A549 (cell line): ENCODE measurements around the gene KRT7. TPM values are rescaled to one million over a fixed set of nuclear protein-coding genes. Genes with fewer than 3 reads are reported as not detected.

Experiments used
- ATOH8 ChIP-seq: fragments of 250-450 bp; sonication (Bioruptor Pico); IDR thresholded peaks from 2 replicates; pipeline ENCODE4 v1.5.0; 2020; ENCODE audit warnings: low read depth, mild to moderate bottlenecking, moderate library complexity
- BHLHE40 ChIP-seq: IDR thresholded peaks from 2 replicates; pipeline ENCODE4 v1.6.1; 2012; ENCODE audit warnings: low read depth, low read length, inconsistent platforms
- CBX2 ChIP-seq: fragments of 200-600 bp; sonication (generic); IDR thresholded peaks from 2 replicates; pipeline ENCODE4 v1.6.1; 2016; ENCODE audit warnings: low read depth, mild to moderate bottlenecking, borderline replicate concordance
- E2F6 ChIP-seq: IDR thresholded peaks from 2 replicates; pipeline ENCODE4 v1.6.1; 2012; ENCODE audit warnings: low read depth, borderline replicate concordance
- EHF ChIP-seq: fragments of 250-450 bp; sonication (Bioruptor Pico); IDR thresholded peaks from 2 replicates; pipeline ENCODE4 v1.5.0; 2020; ENCODE audit warnings: mild to moderate bottlenecking
- EP300 ChIP-seq, 2 experiments: fragments of >200 bp; sonication (Bioruptor Twin); formaldehyde crosslinking; IDR thresholded peaks; 2 replicates in 1 of 2; 3 replicates in 1 of 2; pipeline ENCODE4 v1.6.1; 2016 to 2017
- ESRRA ChIP-seq: fragments of 150-350 bp; IDR thresholded peaks from 2 replicates; pipeline ENCODE4 v1.6.1; 2014; ENCODE audit warnings: mild to moderate bottlenecking, low read length, borderline replicate concordance
- FOSB ChIP-seq: fragments of 250-450 bp; sonication (Bioruptor Pico); IDR thresholded peaks from 2 replicates; pipeline ENCODE4 v1.5.0; 2020; ENCODE audit warnings: mild to moderate bottlenecking, moderate library complexity
- FOXS1 ChIP-seq: fragments of 250-450 bp; sonication (Bioruptor Pico); IDR thresholded peaks from 2 replicates; pipeline ENCODE4 v1.5.0; 2020; ENCODE audit warnings: mild to moderate bottlenecking, moderate library complexity
- GATA3 ChIP-seq: IDR thresholded peaks from 2 replicates; pipeline ENCODE4 v1.6.1; 2012; ENCODE audit warnings: borderline replicate concordance
- HDAC2 ChIP-seq: fragments of 200-600 bp; sonication (generic); IDR thresholded peaks from 2 replicates; pipeline ENCODE4 v1.6.1; 2016
- HEYL ChIP-seq: fragments of 250-450 bp; sonication (Bioruptor Pico); IDR thresholded peaks from 2 replicates; pipeline ENCODE4 v1.8.0; 2021; ENCODE audit warnings: mild to moderate bottlenecking, moderate library complexity
- HOXA7 ChIP-seq: fragments of 250-450 bp; sonication (Bioruptor Pico); IDR thresholded peaks from 2 replicates; pipeline ENCODE4 v1.5.0; 2020; ENCODE audit warnings: mild to moderate bottlenecking, moderate library complexity
- HOXB13 ChIP-seq: fragments of 250-450 bp; sonication (Bioruptor Pico); IDR thresholded peaks from 2 replicates; pipeline ENCODE4 v1.5.0; 2020; ENCODE audit warnings: low read depth, mild to moderate bottlenecking, moderate library complexity
- HOXB5 ChIP-seq: fragments of 250-450 bp; sonication (Bioruptor Pico); IDR thresholded peaks from 2 replicates; pipeline ENCODE4 v1.5.0; 2020; ENCODE audit warnings: mild to moderate bottlenecking, moderate library complexity
- JUN ChIP-seq, 2 experiments: fragments of >200 bp; sonication (Bioruptor Twin); formaldehyde crosslinking; IDR thresholded peaks; 2 replicates in 1 of 2; 3 replicates in 1 of 2; pipeline ENCODE4 v1.6.1; 2016 to 2017
- JUNB ChIP-seq: fragments of >200 bp; sonication (Bioruptor Twin); formaldehyde crosslinking; IDR thresholded peaks from 2 replicates; pipeline ENCODE4 v1.6.1; 2016
- KDM1A ChIP-seq: fragments of 200-600 bp; sonication (generic); IDR thresholded peaks from 2 replicates; pipeline ENCODE4 v1.6.1; 2016; ENCODE audit warnings: low read depth, mild to moderate bottlenecking
- MAFK ChIP-seq: fragments of 450-650 bp; IDR thresholded peaks from 2 replicates; pipeline ENCODE4 v1.6.1; 2014; ENCODE audit not compliant: partially characterized antibody
- MAZ ChIP-seq: fragments of 150-350 bp; IDR thresholded peaks from 2 replicates; pipeline ENCODE4 v1.6.1; 2014; ENCODE audit warnings: antibody characterized with exemption, low read depth, low read length, borderline replicate concordance
- MYC ChIP-seq: IDR thresholded peaks from 2 replicates; pipeline ENCODE4 v1.6.1; 2012; ENCODE audit warnings: mild to moderate bottlenecking, inconsistent platforms, low read length, improper control_type of control experiment, borderline replicate concordance
- NFE2L2 ChIP-seq: fragments of 150-350 bp; conservative IDR thresholded peaks from 2 replicates; pipeline ENCODE4 v1.6.1; 2014; ENCODE audit warnings: low read length
- NR3C1 ChIP-seq: fragments of >200 bp; sonication (Bioruptor Twin); formaldehyde crosslinking; IDR thresholded peaks from 3 replicates; pipeline ENCODE4 v1.6.1; 2017
- POLR2AphosphoS2 ChIP-seq: conservative IDR thresholded peaks from 2 replicates; pipeline ENCODE4 v1.6.1; 2012; ENCODE audit warnings: low read length, improper control_type of control experiment, inconsistent platforms
- RAD21 ChIP-seq, 2 experiments: fragments of >200 bp in 1 of 2; sonication (Bioruptor Twin) in 1 of 2; formaldehyde crosslinking in 1 of 2; IDR thresholded peaks in 1 of 2; conservative IDR thresholded peaks in 1 of 2; 2 replicates in 1 of 2; 3 replicates in 1 of 2; pipeline ENCODE4 v1.6.1; 2012 to 2018; ENCODE audit warnings: inconsistent platforms in 1 of 2
- REST ChIP-seq: fragments of 200-600 bp; sonication (generic); IDR thresholded peaks from 2 replicates; pipeline ENCODE4 v1.6.1; 2016; ENCODE audit warnings: antibody characterized with exemption, mild to moderate bottlenecking, moderate library complexity
- RFX5 ChIP-seq: fragments of 450-650 bp; IDR thresholded peaks from 2 replicates; pipeline ENCODE4 v1.7.1; 2014; ENCODE audit warnings: antibody characterized with exemption, mild to moderate bottlenecking, moderate library complexity
- RNF2 ChIP-seq: fragments of 200-600 bp; sonication (generic); IDR thresholded peaks from 2 replicates; pipeline ENCODE4 v1.6.1; 2016; ENCODE audit warnings: low read depth, mild to moderate bottlenecking, antibody characterized with exemption, moderate library complexity, borderline replicate concordance
- SMC3 ChIP-seq: fragments of >200 bp; sonication (Bioruptor Twin); formaldehyde crosslinking; IDR thresholded peaks from 3 replicates; pipeline ENCODE4 v1.6.1; 2018; ENCODE audit warnings: inconsistent platforms
- SREBF2 ChIP-seq: fragments of 450-650 bp; IDR thresholded peaks from 2 replicates; pipeline ENCODE4 v1.6.1; 2014; ENCODE audit warnings: mild to moderate bottlenecking, moderate library complexity
- TP53 ChIP-seq: fragments of 250-450 bp; sonication (Bioruptor Pico); IDR thresholded peaks from 2 replicates; pipeline ENCODE4 v1.5.0; 2021; ENCODE audit warnings: mild to moderate bottlenecking, moderate library complexity
- ZC3H11A ChIP-seq: fragments of 450-650 bp; IDR thresholded peaks from 2 replicates; pipeline ENCODE4 v1.6.1; 2014; ENCODE audit warnings: antibody characterized with exemption, mild to moderate bottlenecking
- ZFP36 ChIP-seq: fragments of 450-650 bp; IDR thresholded peaks from 2 replicates; pipeline ENCODE4 v1.6.1; 2014; ENCODE audit warnings: borderline replicate concordance; ENCODE audit not compliant: partially characterized antibody
- polyA plus RNA-seq, 4 experiments: library from polyadenylated mRNA; depleted of rRNA in 3 of 4; stranded (reverse); fragments of >200 nt; fragmentation: RNase III in 1 of 4; extraction: RNeasy Plus Mini Kit Qiagen cat#74134 plus additional on column Dnase treatment in 1 of 4; gene quantifications; 2 replicates in 3 of 4; 3 replicates in 1 of 4; pipeline ENCODE4 v1.2.3, GENCODE V29; 2011 to 2017
- TF ChIP-seq, protein P1 (sequence below): fragments of >200 bp; sonication (Bioruptor Twin); formaldehyde crosslinking; IDR thresholded peaks from 3 replicates; pipeline ENCODE4 v1.6.1; 2016
- TF ChIP-seq, protein P2 (sequence below): fragments of 450-650 bp; IDR thresholded peaks from 2 replicates; pipeline ENCODE4 v1.6.1; 2014; ENCODE audit warnings: antibody characterized with exemption
- TF ChIP-seq, protein P3 (sequence below): fragments of >200 bp; sonication (Bioruptor Twin); formaldehyde crosslinking; IDR thresholded peaks from 2 replicates; pipeline ENCODE4 v1.6.1; 2016

The KRT7 gene
- polyA plus RNA-seq, 2 of the 4 experiments (the other 2 are of a cell fraction): 2,623 to 3,055 TPM

DNA sequence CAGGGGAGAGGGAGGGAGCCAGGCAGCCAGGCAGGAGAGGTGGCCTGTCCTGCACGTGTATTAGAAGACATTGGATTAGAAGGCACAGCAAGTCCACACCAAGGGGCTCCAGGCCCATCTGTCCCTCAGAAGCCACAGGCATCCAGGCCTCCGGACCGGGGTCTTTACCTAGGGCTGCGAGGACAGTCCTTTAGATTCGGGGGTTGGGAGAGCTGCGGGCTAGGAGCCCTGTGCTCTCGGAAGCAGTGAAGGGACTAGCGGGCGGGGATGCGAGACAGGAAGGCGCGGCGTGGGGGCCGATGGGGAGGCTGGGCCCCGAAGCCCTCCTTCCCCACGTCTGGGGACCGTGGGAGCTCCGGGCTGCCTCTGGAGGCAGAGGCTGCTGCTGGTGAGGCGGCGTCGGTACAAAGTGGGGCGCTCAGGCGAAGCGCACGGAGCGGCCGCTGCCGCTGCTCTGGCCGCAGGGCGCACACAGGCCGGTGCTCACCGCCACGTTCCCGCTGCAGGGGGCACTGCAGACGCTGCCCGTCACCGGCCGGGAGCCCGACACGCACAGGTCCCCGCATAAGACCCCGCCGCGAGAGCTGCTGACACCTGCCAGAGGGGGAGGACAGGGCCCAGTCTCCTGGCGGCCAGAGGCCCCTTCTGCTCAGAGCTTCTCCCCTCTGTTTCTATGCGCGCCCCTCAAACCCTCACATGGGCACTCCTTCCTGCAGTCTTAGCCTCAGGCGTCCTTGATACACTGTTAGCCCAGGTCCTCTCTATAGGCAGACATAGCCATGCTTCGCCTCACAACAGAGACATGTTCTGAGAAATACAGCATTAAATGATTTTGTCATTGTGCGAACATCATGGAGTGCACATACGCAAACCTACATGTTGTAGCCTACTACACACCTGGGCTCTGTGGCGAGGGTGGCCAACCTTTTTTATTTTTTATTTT lies 17.3 kb downstream of the KRT7 start (continued):
- TF ChIP-seq GATA3 (no peak), SREBF2 (no peak), ZC3H11A (no peak), FOSB (CRISPR knock-in tag) (peak; percentile 97), SMC3 (peak; percentile 4; the same call in 1 of the 3 replicates), EP300 (IDR thresholded peaks at IDR 0.05) (no peak), TP53 (peak; percentile 83), MAZ (no peak), ATOH8 (CRISPR knock-in tag) (peak; percentile 3; the same call in 1 of the 2 replicates), KDM1A (no peak), MYC (no peak), HOXB13 (CRISPR knock-in tag) (peak; percentile 25; the same call in 1 of the 2 replicates), REST (no peak), RAD21 (conservative IDR thresholded peaks at IDR 0.05 in 1 of 2, IDR thresholded peaks at IDR 0.05 in 1 of 2) (no peak), HOXA7 (CRISPR knock-in tag) (peak; percentile 90), JUNB (no peak), RFX5 (no peak), JUN (IDR thresholded peaks at IDR 0.05) (peak in 1 of 2 experiments; percentile 42; a peak in 3 of 5 replicates), HOXB5 (CRISPR knock-in tag) (peak; percentile 28; the same call in 1 of the 2 replicates), BHLHE40 (no peak), NFE2L2 (no peak), ZFP36 (no peak), E2F6 (no peak; the same call in 1 of the 2 replicates), HEYL (CRISPR knock-in tag) (peak; percentile 27; the same call in 1 of the 2 replicates), ESRRA (no peak), RNF2 (no peak), POLR2AphosphoS2 (peak; percentile 63), EHF (CRISPR knock-in tag) (peak; percentile 81), MAFK (no peak), HDAC2 (no peak), NR3C1 (no peak), CBX2 (no peak), FOXS1 (CRISPR knock-in tag) (no peak)
- TF ChIP-seq, protein P1, sequence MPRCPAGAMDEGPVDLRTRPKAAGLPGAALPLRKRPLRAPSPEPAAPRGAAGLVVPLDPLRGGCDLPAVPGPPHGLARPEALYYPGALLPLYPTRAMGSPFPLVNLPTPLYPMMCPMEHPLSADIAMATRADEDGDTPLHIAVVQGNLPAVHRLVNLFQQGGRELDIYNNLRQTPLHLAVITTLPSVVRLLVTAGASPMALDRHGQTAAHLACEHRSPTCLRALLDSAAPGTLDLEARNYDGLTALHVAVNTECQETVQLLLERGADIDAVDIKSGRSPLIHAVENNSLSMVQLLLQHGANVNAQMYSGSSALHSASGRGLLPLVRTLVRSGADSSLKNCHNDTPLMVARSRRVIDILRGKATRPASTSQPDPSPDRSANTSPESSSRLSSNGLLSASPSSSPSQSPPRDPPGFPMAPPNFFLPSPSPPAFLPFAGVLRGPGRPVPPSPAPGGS: no peak
- TF ChIP-seq, protein P2, sequence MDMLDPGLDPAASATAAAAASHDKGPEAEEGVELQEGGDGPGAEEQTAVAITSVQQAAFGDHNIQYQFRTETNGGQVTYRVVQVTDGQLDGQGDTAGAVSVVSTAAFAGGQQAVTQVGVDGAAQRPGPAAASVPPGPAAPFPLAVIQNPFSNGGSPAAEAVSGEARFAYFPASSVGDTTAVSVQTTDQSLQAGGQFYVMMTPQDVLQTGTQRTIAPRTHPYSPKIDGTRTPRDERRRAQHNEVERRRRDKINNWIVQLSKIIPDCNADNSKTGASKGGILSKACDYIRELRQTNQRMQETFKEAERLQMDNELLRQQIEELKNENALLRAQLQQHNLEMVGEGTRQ: no peak
- TF ChIP-seq, protein P3, sequence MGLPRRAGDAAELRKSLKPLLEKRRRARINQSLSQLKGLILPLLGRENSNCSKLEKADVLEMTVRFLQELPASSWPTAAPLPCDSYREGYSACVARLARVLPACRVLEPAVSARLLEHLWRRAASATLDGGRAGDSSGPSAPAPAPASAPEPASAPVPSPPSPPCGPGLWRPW: no peak
